Upper lobe of left lung (tissue), 6 donors: ENCODE measurements around the gene BEST3. TPM values are rescaled to one million over a fixed set of nuclear protein-coding genes. Genes with fewer than 3 reads are reported as not detected.

Source experiments
- total RNA-seq, 6 donors: library from RNA; depleted of rRNA in 4 of 6; stranded (reverse); fragments of >200 nt in 4 of 6; gene quantifications; one replicate each; pipeline versions ENCODE4 v1.1.0 to v1.2.1, GENCODE V29; 2016 to 2021
- donor health status: DM: no; HTN: no; CAD: no; lungs with moderate emphysema.
- donor health status: DM: no; HTN: yes; CAD: no; lungs with severe emphysema.

Gene BEST3
- total RNA-seq, 6 donors from 2014 or later: not detected

Other genes starting within 250 kb of the BEST3 start
- gene FRS2, start 228.9 kb downstream of the BEST3 start, total RNA-seq: 10 to 100 TPM; 14.3 to 54.1 (median 24.7) TPM
- gene CCT2, start 113.8 kb downstream of the BEST3 start, total RNA-seq: 100 to 1,000 TPM in 3 of 6 donors, 10 to 100 TPM in 3; 28.1 to 117 (median 91.0) TPM
- gene LRRC10, start 88.4 kb downstream of the BEST3 start, total RNA-seq: not detected
- 10 to 100 TPM; 24.1 to 99.5 (median 34.2) TPM for gene RAB3IP, start 39.6 kb upstream of the BEST3 start, total RNA-seq
- gene MYRFL, start 125.9 kb upstream of the BEST3 start, total RNA-seq: 1 to 10 TPM in 1 of 6 donors, under 1 TPM in 2, not detected in 3; 0.10 to 1.8 (median 0.20) TPM